Panc1 (cell line): Measurements from ENCODE around the gene LIPI. TPM values are rescaled to one million over a fixed set of nuclear protein-coding genes. Genes with fewer than 3 reads are reported as not detected.

ENCODE experiments used
- ATAC-seq: fragments of 200-7000 bp; cut with Tn5 transposase; 2 replicates; pipeline ENCODE4 v1.9.1; 2020; ENCODE audit warnings: mild to moderate bottlenecking, moderate library complexity
- BruUV-seq: library from RNA; stranded (reverse); fragments of 400-500 nt; replicated peaks from 2 replicates; lab custom pipeline; 2021; lab: Mats Ljungman, UMichigan
- CTCF ChIA-PET: fragments of 300-600 bp; sonication (Branson Sonifier 250); formaldehyde crosslinking; loops from one replicate; lab custom pipeline; 2022; ENCODE audit warnings: antibody characterized with exemption; lab: Charles Lee
- POLR2A ChIA-PET: fragments of 300-600 bp; sonication (Branson Sonifier 250); formaldehyde crosslinking; loops from one replicate; lab custom pipeline; 2022; ENCODE audit warnings: antibody characterized with exemption; lab: Charles Lee
- DNase-seq: peaks from one replicate; pipeline ENCODE4 v3.0.0-alpha.2; 2010; ENCODE audit warnings: low read depth, low spot score
- H3K27ac ChIP-seq: 2 replicates; pipeline ENCODE4 v1.5.1; 2011; ENCODE audit warnings: mild to moderate bottlenecking, low read length, inconsistent platforms
- H3K27me3 ChIP-seq: fragments of 200-500 bp; sonication (Bioruptor generic); 2 replicates; pipeline ENCODE4 v1.6.0; 2014; ENCODE audit warnings: low read length, inconsistent platforms; ENCODE audit not compliant: control insufficient read depth, insufficient read depth
- H3K36me3 ChIP-seq: fragments of 200-500 bp; sonication (Bioruptor generic); 2 replicates; pipeline ENCODE4 v1.5.1; 2014; ENCODE audit warnings: inconsistent platforms, mild to moderate bottlenecking, low read length, moderate library complexity; ENCODE audit not compliant: control insufficient read depth, insufficient read depth
- H3K4me1 ChIP-seq: 2 replicates; pipeline ENCODE4 v1.5.1; 2011; ENCODE audit warnings: inconsistent platforms, mild to moderate bottlenecking, low read length, moderate library complexity; ENCODE audit not compliant: control insufficient read depth, insufficient read depth
- H3K4me3 ChIP-seq, 2 experiments: 2 replicates each; pipeline ENCODE4 v1.5.1; 2011 to 2012; ENCODE audit warnings: low read depth in 2 of 2, low read length in 2 of 2, mild to moderate bottlenecking in 2 of 2, inconsistent platforms in 1 of 2, moderate library complexity in 1 of 2
- H3K9me3 ChIP-seq: fragments of 200-500 bp; sonication (Bioruptor generic); 2 replicates; pipeline ENCODE4 v1.5.1; 2014; ENCODE audit warnings: low read depth, mild to moderate bottlenecking, inconsistent platforms, low read length, moderate library complexity; ENCODE audit not compliant: control insufficient read depth, insufficient read depth
- CTCF ChIP-seq: fragments of 450-650 bp; IDR thresholded peaks from 2 replicates; pipeline ENCODE4 v1.5.1; 2017; ENCODE audit warnings: mild to moderate bottlenecking
- POLR2AphosphoS5 ChIP-seq: IDR thresholded peaks from 2 replicates; pipeline ENCODE4 v1.6.1; 2012; ENCODE audit warnings: mild to moderate bottlenecking, low read depth, low read length, moderate library complexity
- REST ChIP-seq, 2 experiments: IDR thresholded peaks; 2 replicates each; pipeline ENCODE4 v1.6.1; 2011 to 2012; ENCODE audit warnings: low read depth in 2 of 2, control low read depth in 1 of 2, low read length in 1 of 2, mild to moderate bottlenecking in 1 of 2, moderate library complexity in 1 of 2; ENCODE audit not compliant: insufficient read depth in 1 of 2
- SIN3A ChIP-seq: IDR thresholded peaks from 2 replicates; pipeline ENCODE4 v1.6.1; 2012; ENCODE audit warnings: low read depth, mild to moderate bottlenecking, low read length, moderate library complexity, borderline replicate concordance; ENCODE audit not compliant: insufficient read depth
- TCF7L2 ChIP-seq: IDR thresholded peaks from 2 replicates; pipeline ENCODE4 v1.6.1; 2011; ENCODE audit warnings: mild to moderate bottlenecking, low read depth, low read length, inconsistent platforms
- in situ Hi-C: cut with HindIII; loops from 2 replicates; pipeline ENCODE4 v1.10.0; 2016; ENCODE audit warnings: low sequenced_read_pairs, low pct_unique_long_range_greater_than_20kb
- intact Hi-C: fragments of 100-400 bp; cut with micrococcal nuclease; formaldehyde crosslinking; loops from one replicate; pipeline ENCODE4 v1.10.0; 2022; ENCODE audit not compliant: unreplicated experiment
- total RNA-seq: library from RNA; stranded (reverse); gene quantifications from one replicate; pipeline ENCODE4 v1.2.1, GENCODE V29; 2021; ENCODE audit not compliant: unreplicated experiment

The LIPI gene
- total RNA-seq, 1 experiment from 2014 or later = not detected

- in situ Hi-C loops = no loop called here
- no TSS peak for BruUV-seq
- CTCF ChIA-PET = no interaction called here
- ATAC-seq = no peak
- Histone ChIP-seq H3K4me1 (no peaks in the 10 kb centered on the region), H3K27me3 (no peaks in the 10 kb centered on the region; the same call in 1 of the 2 replicates), H3K27ac (no peak overlapping the region), H3K36me3 (no peaks in the 10 kb centered on the region), H3K4me3 (no peak overlapping the region), H3K9me3 (no peaks in the 10 kb centered on the region)
- intact Hi-C loops = no loop called here
- POLR2A ChIA-PET = no interaction called here
- no peak for DNase-seq
- TF ChIP-seq CTCF (no peak), REST (IDR thresholded peaks at IDR 0.05; ENCODE audit: insufficient read depth in 1 of 2, low read depth in 2 of 2, low read length in 1 of 2) (no peak), POLR2AphosphoS5 (no peak), SIN3A (no peak), TCF7L2 (no peak)
Observed at GRCh38 chr21:14251336-14251735, 40.6 kb upstream of the LIPI start.

- no peak overlapping the region for H3K27ac ChIP-seq
- intact Hi-C loops = no loop called here
- H3K27me3 ChIP-seq = no peaks in the 10 kb centered on the region
- no peak for TF ChIP-seq REST (IDR thresholded peaks at IDR 0.05; ENCODE audit: insufficient read depth in 1 of 2, low read depth in 2 of 2, low read length in 1 of 2)
- no peak for TF ChIP-seq SIN3A
- no peak for TF ChIP-seq CTCF
- TF ChIP-seq TCF7L2 = no peak
- TF ChIP-seq POLR2AphosphoS5 = no peak
- CTCF ChIA-PET = no interaction called here
- no TSS peak for BruUV-seq
- POLR2A ChIA-PET = no interaction called here
- DNase-seq (no peak), ATAC-seq (no peak)
- H3K9me3 ChIP-seq = no peaks in the 10 kb centered on the region
- no peak overlapping the region for H3K4me3 ChIP-seq
- in situ Hi-C loops = no loop called here
- no peaks in the 10 kb centered on the region for H3K4me1 ChIP-seq
- H3K36me3 ChIP-seq = no peaks in the 10 kb centered on the region
Observed at GRCh38 chr21:14245711-14246110, 35.0 kb upstream of the LIPI start.
